GM23338 (cell line): ENCODE results near the gene MPV17L. TPM values are rescaled to one million over a fixed set of nuclear protein-coding genes. Genes with fewer than 3 reads are reported as not detected.

Experiments used
- ATAC-seq: fragments of 200-7000 bp; cut with Tn5 transposase; 3 replicates; pipeline ENCODE4 v1.9.1; 2020
- DNase-seq: peaks from one replicate; pipeline ENCODE4 v3.0.0-alpha.2; 2015; ENCODE audit warnings: low spot score
- H2AFZ ChIP-seq: fragments of 200-600 bp; sonication (generic); 2 replicates; pipeline ENCODE4 v1.8.0; 2016; ENCODE audit warnings: antibody characterized with exemption, mild to moderate bottlenecking, moderate library complexity
- H3F3A ChIP-seq: fragments of 200-600 bp; sonication (generic); replicated peaks from 2 replicates; pipeline ENCODE4 v1.8.0; 2017; ENCODE audit warnings: antibody characterized with exemption, mixed run types, low read depth
- H3K27ac ChIP-seq: fragments of 200-600 bp; sonication (generic); 2 replicates; pipeline ENCODE4 v1.6.1; 2016; ENCODE audit warnings: low read depth
- H3K27me3 ChIP-seq: fragments of 200-600 bp; sonication (generic); 2 replicates; pipeline ENCODE4 v1.8.0; 2016; ENCODE audit warnings: mild to moderate bottlenecking, mixed run types, moderate library complexity; ENCODE audit not compliant: insufficient read depth
- H3K36me3 ChIP-seq: fragments of 200-600 bp; sonication (generic); 2 replicates; pipeline ENCODE4 v1.8.0; 2016; ENCODE audit warnings: mild to moderate bottlenecking; ENCODE audit not compliant: insufficient read depth
- H3K4me1 ChIP-seq: fragments of 200-600 bp; sonication (generic); 2 replicates; pipeline ENCODE4 v1.8.0; 2016; ENCODE audit warnings: mild to moderate bottlenecking, moderate library complexity; ENCODE audit not compliant: insufficient read depth
- H3K4me2 ChIP-seq: fragments of 200-600 bp; sonication (generic); 2 replicates; pipeline ENCODE4 v1.7.1; 2017; ENCODE audit warnings: mixed run types
- H3K4me3 ChIP-seq: fragments of 200-600 bp; sonication (generic); 2 replicates; pipeline ENCODE4 v1.6.1; 2016; ENCODE audit warnings: mixed run types
- H3K79me2 ChIP-seq: fragments of 200-600 bp; sonication (generic); replicated peaks from 2 replicates; pipeline ENCODE4 v1.8.0; 2017; ENCODE audit warnings: mild to moderate bottlenecking; ENCODE audit not compliant: insufficient read depth
- H3K9me2 ChIP-seq: fragments of 200-600 bp; sonication (generic); 2 replicates; pipeline ENCODE4 v1.8.0; 2017; ENCODE audit not compliant: insufficient read depth
- H4K20me1 ChIP-seq: fragments of 200-600 bp; sonication (generic); replicated peaks from 2 replicates; pipeline ENCODE4 v1.8.0; 2017; ENCODE audit warnings: mild to moderate bottlenecking; ENCODE audit not compliant: insufficient read depth
- H3K27ac Mint-ChIP-seq: 2 replicates; pipeline ENCODE4 v1.8.0; 2020; ENCODE audit warnings: inconsistent platforms, mild to moderate bottlenecking, moderate library complexity, mixed read lengths
- H3K27me3 Mint-ChIP-seq: 3 replicates; pipeline ENCODE4 v1.8.0; 2022; ENCODE audit warnings: low read depth, mild to moderate bottlenecking, moderate library complexity, mixed read lengths, inconsistent platforms; ENCODE audit not compliant: insufficient read depth, poor library complexity
- H3K36me3 Mint-ChIP-seq: 3 replicates; pipeline ENCODE4 v1.8.0; 2021; ENCODE audit warnings: low read depth, mild to moderate bottlenecking, inconsistent platforms, moderate library complexity, mixed read lengths
- H3K4me1 Mint-ChIP-seq: 3 replicates; pipeline ENCODE4 v1.8.0; 2020; ENCODE audit warnings: mild to moderate bottlenecking, inconsistent platforms, mixed read lengths
- H3K4me3 Mint-ChIP-seq: 3 replicates; pipeline ENCODE4 v1.8.0; 2021; ENCODE audit warnings: moderate library complexity, mild to moderate bottlenecking, inconsistent platforms, mixed read lengths
- H3K9me3 Mint-ChIP-seq: 3 replicates; pipeline ENCODE4 v1.8.0; 2020; ENCODE audit warnings: moderate library complexity, mild to moderate bottlenecking, inconsistent platforms, mixed read lengths
- CREB1 ChIP-seq: fragments of 250-450 bp; sonication (Bioruptor Pico); IDR thresholded peaks from 2 replicates; pipeline ENCODE4 v1.5.0; 2020; ENCODE audit warnings: low read depth, mild to moderate bottlenecking, moderate library complexity
- EZH2 ChIP-seq: fragments of 200-600 bp; sonication (generic); IDR thresholded peaks from one replicate; pipeline ENCODE4 v1.8.0; 2017; ENCODE audit warnings: antibody characterized with exemption, mild to moderate bottlenecking, low read depth; ENCODE audit not compliant: unreplicated experiment
- EZH2phosphoT487 ChIP-seq: fragments of 200-600 bp; sonication (generic); IDR thresholded peaks from one replicate; pipeline ENCODE4 v1.8.1; 2018; ENCODE audit warnings: antibody characterized with exemption; ENCODE audit not compliant: unreplicated experiment
- JUNB ChIP-seq: IDR thresholded peaks from one replicate; pipeline ENCODE4 v1.6.1; 2016; ENCODE audit warnings: antibody characterized with exemption; ENCODE audit not compliant: unreplicated experiment
- NANOG ChIP-seq: IDR thresholded peaks from 2 replicates; pipeline ENCODE4 v1.6.1; 2016; ENCODE audit warnings: antibody characterized with exemption, borderline replicate concordance
- POLR2AphosphoS5 ChIP-seq: IDR thresholded peaks from 2 replicates; pipeline ENCODE4 v1.6.1; 2016; ENCODE audit warnings: antibody characterized with exemption, low read depth
- REST ChIP-seq: IDR thresholded peaks from one replicate; pipeline ENCODE4 v1.6.1; 2018; ENCODE audit warnings: antibody characterized with exemption; ENCODE audit not compliant: unreplicated experiment
- STAT1 ChIP-seq: IDR thresholded peaks from one replicate; pipeline ENCODE4 v1.6.1; 2016; ENCODE audit warnings: antibody characterized with exemption; ENCODE audit not compliant: unreplicated experiment
- ZNF114 ChIP-seq: fragments of 250-450 bp; sonication (Bioruptor Pico); IDR thresholded peaks from 2 replicates; pipeline ENCODE4 v1.5.0; 2020; ENCODE audit warnings: mild to moderate bottlenecking, moderate library complexity
- ZNF331 ChIP-seq: fragments of 250-450 bp; sonication (Bioruptor Pico); IDR thresholded peaks from 2 replicates; pipeline ENCODE4 v1.5.0; 2020; ENCODE audit warnings: low read depth, mild to moderate bottlenecking, moderate library complexity
- ZNF462 ChIP-seq: fragments of 250-450 bp; sonication (Bioruptor Pico); IDR thresholded peaks from 2 replicates; pipeline ENCODE4 v1.5.0; 2020; ENCODE audit warnings: mild to moderate bottlenecking, moderate library complexity
- polyA plus RNA-seq: library from polyadenylated mRNA; unstranded; fragments of >200 nt; fragmentation: Nextera tagmentation; extraction: Ambion mirVana; gene quantifications from 2 replicates; pipeline ENCODE4 v1.2.1, GENCODE V29; 2016
- total RNA-seq: library from RNA; depleted of rRNA; stranded (reverse); fragments of >200 nt; shearing (Covaris generic); gene quantifications from 2 replicates; pipeline ENCODE4 v1.2.3, GENCODE V29; 2014
- TF ChIP-seq, protein P1 (sequence below), 2 experiments: fragments of 200-600 bp in 1 of 2; sonication (generic) in 1 of 2; conservative IDR thresholded peaks; 2 replicates each; pipeline versions ENCODE4 v1.5.1 to v1.6.1; 2016 to 2017; ENCODE audit warnings: antibody characterized with exemption in 2 of 2, low read depth in 2 of 2, mild to moderate bottlenecking in 2 of 2, moderate library complexity in 1 of 2
- TF ChIP-seq, protein P2 (sequence below): IDR thresholded peaks from 2 replicates; pipeline ENCODE4 v1.6.1; 2016; ENCODE audit warnings: antibody characterized with exemption

Gene MPV17L
- total and polyA plus RNA-seq, 2 experiments from 2014 or later: 3.0 to 11.7 TPM

- Histone ChIP-seq H2AFZ (no peak overlapping the region), H3K9me2 (no peaks in the 10 kb centered on the region), H4K20me1 (0 out of 2 replicates have a peak, but pooled peaks cover 3% of the 10 kb centered on the region), H3K27ac (no peak overlapping the region), H3K27me3 (no peaks in the 10 kb centered on the region), H3K4me2 (no peak overlapping the region), H3F3A (no peaks in the 10 kb centered on the region), H3K36me3 (no peaks in the 10 kb centered on the region), H3K79me2 (no peaks in the 10 kb centered on the region), H3K4me3 (no peak overlapping the region), H3K4me1 (no peaks in the 10 kb centered on the region)
- ATAC-seq (no peak), DNase-seq (no peak)
- H3K4me1 Mint-ChIP-seq: no peaks in the 10 kb centered on the region
- H3K4me3 Mint-ChIP-seq: no peak overlapping the region
- TF ChIP-seq CREB1 (CRISPR knock-in tag) (no peak), ZNF114 (CRISPR knock-in tag) (no peak), ZNF462 (CRISPR knock-in tag) (no peak), REST (no peak), POLR2AphosphoS5 (no peak), EZH2phosphoT487 (no peak), ZNF331 (no peak), JUNB (no peak), EZH2 (no peak), STAT1 (no peak), NANOG (no peak)
- TF ChIP-seq, protein P1, sequence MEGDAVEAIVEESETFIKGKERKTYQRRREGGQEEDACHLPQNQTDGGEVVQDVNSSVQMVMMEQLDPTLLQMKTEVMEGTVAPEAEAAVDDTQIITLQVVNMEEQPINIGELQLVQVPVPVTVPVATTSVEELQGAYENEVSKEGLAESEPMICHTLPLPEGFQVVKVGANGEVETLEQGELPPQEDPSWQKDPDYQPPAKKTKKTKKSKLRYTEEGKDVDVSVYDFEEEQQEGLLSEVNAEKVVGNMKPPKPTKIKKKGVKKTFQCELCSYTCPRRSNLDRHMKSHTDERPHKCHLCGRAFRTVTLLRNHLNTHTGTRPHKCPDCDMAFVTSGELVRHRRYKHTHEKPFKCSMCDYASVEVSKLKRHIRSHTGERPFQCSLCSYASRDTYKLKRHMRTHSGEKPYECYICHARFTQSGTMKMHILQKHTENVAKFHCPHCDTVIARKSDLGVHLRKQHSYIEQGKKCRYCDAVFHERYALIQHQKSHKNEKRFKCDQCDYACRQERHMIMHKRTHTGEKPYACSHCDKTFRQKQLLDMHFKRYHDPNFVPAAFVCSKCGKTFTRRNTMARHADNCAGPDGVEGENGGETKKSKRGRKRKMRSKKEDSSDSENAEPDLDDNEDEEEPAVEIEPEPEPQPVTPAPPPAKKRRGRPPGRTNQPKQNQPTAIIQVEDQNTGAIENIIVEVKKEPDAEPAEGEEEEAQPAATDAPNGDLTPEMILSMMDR (conservative IDR thresholded peaks at IDR 0.05; ENCODE audit: low read depth in 2 of 2): no peak
- TF ChIP-seq, protein P2, sequence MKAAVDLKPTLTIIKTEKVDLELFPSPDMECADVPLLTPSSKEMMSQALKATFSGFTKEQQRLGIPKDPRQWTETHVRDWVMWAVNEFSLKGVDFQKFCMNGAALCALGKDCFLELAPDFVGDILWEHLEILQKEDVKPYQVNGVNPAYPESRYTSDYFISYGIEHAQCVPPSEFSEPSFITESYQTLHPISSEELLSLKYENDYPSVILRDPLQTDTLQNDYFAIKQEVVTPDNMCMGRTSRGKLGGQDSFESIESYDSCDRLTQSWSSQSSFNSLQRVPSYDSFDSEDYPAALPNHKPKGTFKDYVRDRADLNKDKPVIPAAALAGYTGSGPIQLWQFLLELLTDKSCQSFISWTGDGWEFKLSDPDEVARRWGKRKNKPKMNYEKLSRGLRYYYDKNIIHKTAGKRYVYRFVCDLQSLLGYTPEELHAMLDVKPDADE: no peak
- H3K27ac Mint-ChIP-seq: no peak overlapping the region
- H3K36me3 Mint-ChIP-seq: no peaks in the 10 kb centered on the region
- H3K9me3 Mint-ChIP-seq: no peaks in the 10 kb centered on the region
- H3K27me3 Mint-ChIP-seq: peaks cover 3% of the 10 kb centered on the region
Measured at GRCh38 chr16:15417197-15417596, 21.6 kb downstream of the MPV17L start.
